NB4 (cell line): ENCODE measurements around the gene BOK.

Source experiments
- CTCF ChIP-seq: IDR thresholded peaks from one replicate; pipeline ENCODE4 v1.5.1; 2012; ENCODE audit warnings: low read depth, low read length
- MAX ChIP-seq: IDR thresholded peaks from 2 replicates; pipeline ENCODE4 v1.6.1; 2011; ENCODE audit warnings: low read depth, low read length
- MYC ChIP-seq: IDR thresholded peaks from 2 replicates; pipeline ENCODE4 v1.6.1; 2011; ENCODE audit warnings: low read depth, low read length

- TF ChIP-seq MAX (no peak), MYC (no peak), CTCF (no peak)
Measured at GRCh38 chr2:241509155-241509784, 49.3 kb upstream of the BOK start.
